ENCODE measurements around the gene CDC25B. TPM values are rescaled to one million over a fixed set of nuclear protein-coding genes. Genes with fewer than 3 reads are reported as not detected.

CDC25B gene
- polyA plus RNA-seq, 1 donor (not counting 4 experiments of a cell fraction or from before 2014, with no cell fraction given) = 23.5 TPM

DNA sequence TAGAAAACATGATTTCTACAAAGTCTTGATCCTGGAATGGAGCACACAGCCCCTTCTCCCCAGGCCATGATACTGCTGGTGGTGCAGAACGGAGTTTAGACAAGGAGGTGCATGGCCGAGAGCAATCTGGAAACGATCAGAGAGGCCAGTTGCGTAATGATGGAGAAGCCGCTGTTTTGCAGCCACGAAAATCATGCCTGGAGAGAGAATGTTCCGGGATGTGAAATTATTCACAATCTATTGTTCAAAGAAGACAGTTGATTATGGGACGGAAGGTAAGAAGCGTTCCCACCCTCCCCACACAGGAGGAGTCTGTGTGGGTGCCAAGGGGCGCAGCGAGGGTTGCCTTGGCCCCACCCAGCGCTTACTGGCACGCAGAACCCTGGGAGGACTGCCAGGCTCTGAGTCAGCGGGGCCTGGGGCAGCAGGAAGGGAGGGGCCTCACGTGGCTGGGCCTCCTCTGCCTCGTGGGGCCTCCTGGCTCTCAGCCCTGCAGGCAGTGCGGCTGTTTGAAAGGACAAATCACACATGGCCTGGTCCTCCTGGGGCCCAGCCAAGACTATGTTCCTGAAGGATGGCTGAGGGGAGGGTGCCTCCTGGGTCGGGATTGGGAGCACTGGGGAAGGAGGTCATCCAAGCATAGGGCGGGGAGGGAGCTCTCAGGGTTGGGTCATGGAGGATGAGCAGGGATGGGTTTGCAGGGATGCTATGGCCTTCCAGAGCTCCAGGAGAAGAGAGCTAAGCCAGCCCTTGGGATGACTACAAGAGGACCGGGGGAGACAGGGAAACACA lies 15.6 kb downstream of the CDC25B start:
- dilution Hi-C loops (cut with MboI; ENCODE audit: extremely low pct_ligation_motif_present, low sequenced_read_pairs) = no loop called here
- H3K36me3 ChIP-seq (ENCODE audit: control insufficient read depth in 2 of 2, extremely low read depth in 1 of 2, insufficient read depth in 2 of 2, low read length in 2 of 2) = no peaks in the 10 kb centered on the region
- peak overlapping the region; percentile 83 for H3K9ac ChIP-seq (ENCODE audit: control insufficient read depth, extremely low read depth, insufficient read depth, low read length)
- peak overlapping the region; percentile 40 for H2AFZ ChIP-seq (ENCODE audit: control insufficient read depth, low read length)
- peak overlapping the region; percentile 20 to 62 (median 35) for H3K4me3 ChIP-seq (ENCODE audit: control insufficient read depth in 2 of 3, extremely low read depth in 1 of 3, insufficient read depth in 2 of 3, low read depth in 1 of 3, low read length in 3 of 3)
- peak overlapping the region; percentile 97 for H3K27ac ChIP-seq (ENCODE audit: control insufficient read depth, insufficient read depth, low read length)
- peak overlapping the region; percentile 80 for H3K4me2 ChIP-seq (ENCODE audit: control insufficient read depth, extremely low read depth, insufficient read depth, low read depth, low read length)
- peaks cover 45% of the 10 kb centered on the region for H3K4me1 ChIP-seq (ENCODE audit: control insufficient read depth, extremely low read depth, insufficient read depth, low read length)
- H3K9me3 ChIP-seq (ENCODE audit: control insufficient read depth, low read depth, low read length) = no peaks in the 10 kb centered on the region
- TF ChIP-seq, protein P1, sequence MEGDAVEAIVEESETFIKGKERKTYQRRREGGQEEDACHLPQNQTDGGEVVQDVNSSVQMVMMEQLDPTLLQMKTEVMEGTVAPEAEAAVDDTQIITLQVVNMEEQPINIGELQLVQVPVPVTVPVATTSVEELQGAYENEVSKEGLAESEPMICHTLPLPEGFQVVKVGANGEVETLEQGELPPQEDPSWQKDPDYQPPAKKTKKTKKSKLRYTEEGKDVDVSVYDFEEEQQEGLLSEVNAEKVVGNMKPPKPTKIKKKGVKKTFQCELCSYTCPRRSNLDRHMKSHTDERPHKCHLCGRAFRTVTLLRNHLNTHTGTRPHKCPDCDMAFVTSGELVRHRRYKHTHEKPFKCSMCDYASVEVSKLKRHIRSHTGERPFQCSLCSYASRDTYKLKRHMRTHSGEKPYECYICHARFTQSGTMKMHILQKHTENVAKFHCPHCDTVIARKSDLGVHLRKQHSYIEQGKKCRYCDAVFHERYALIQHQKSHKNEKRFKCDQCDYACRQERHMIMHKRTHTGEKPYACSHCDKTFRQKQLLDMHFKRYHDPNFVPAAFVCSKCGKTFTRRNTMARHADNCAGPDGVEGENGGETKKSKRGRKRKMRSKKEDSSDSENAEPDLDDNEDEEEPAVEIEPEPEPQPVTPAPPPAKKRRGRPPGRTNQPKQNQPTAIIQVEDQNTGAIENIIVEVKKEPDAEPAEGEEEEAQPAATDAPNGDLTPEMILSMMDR (optimal IDR thresholded peaks at IDR 0.05 in 1 of 3, IDR thresholded peaks at IDR 0.05 in 1 of 3, conservative IDR thresholded peaks at IDR 0.05 in 1 of 3; ENCODE audit: extremely low read depth in 1 of 3, insufficient read depth in 2 of 3, low read length in 3 of 3) = no peak
- no peak for TF ChIP-seq EZH2 (IDR thresholded peaks at IDR 0.05; ENCODE audit: low read length)
- DNase-seq (ENCODE audit: low read depth, low spot score) = peak; percentile 95
- H3K27me3 ChIP-seq (ENCODE audit: control insufficient read depth, extremely low read depth, insufficient read depth, low read length) = no peaks in the 10 kb centered on the region
- H3K9me1 ChIP-seq (ENCODE audit: control insufficient read depth, extremely low read depth, insufficient read depth, low read length) = no peaks in the 10 kb centered on the region
- no peaks in the 10 kb centered on the region for H3K79me2 ChIP-seq (ENCODE audit: control insufficient read depth, insufficient read depth, low read length)
- FAIRE-seq = peak; percentile 51
- no peaks in the 10 kb centered on the region for H4K20me1 ChIP-seq (ENCODE audit: control insufficient read depth, extremely low read depth, insufficient read depth, low read length)

- no peak for FAIRE-seq
- no peak overlapping the region for H3K4me2 ChIP-seq (ENCODE audit: control insufficient read depth, extremely low read depth, insufficient read depth, low read depth, low read length)
Measured at GRCh38 chr20:3812259-3812681, 16.2 kb downstream of the CDC25B start.

More at GRCh38 chr20:3812259-3812681, 16.2 kb downstream of the CDC25B start:
- dilution Hi-C loops (cut with MboI; ENCODE audit: extremely low pct_ligation_motif_present, low sequenced_read_pairs) = no loop called here
- TF ChIP-seq EZH2 (IDR thresholded peaks at IDR 0.05; ENCODE audit: low read length) = no peak
- TF ChIP-seq, protein P1 (optimal IDR thresholded peaks at IDR 0.05 in 1 of 3, IDR thresholded peaks at IDR 0.05 in 1 of 3, conservative IDR thresholded peaks at IDR 0.05 in 1 of 3; ENCODE audit: extremely low read depth in 1 of 3, insufficient read depth in 2 of 3, low read length in 3 of 3) = no peak
- no peaks in the 10 kb centered on the region for H3K36me3 ChIP-seq (ENCODE audit: control insufficient read depth in 2 of 2, extremely low read depth in 1 of 2, insufficient read depth in 2 of 2, low read length in 2 of 2)
- H3K9me1 ChIP-seq (ENCODE audit: control insufficient read depth, extremely low read depth, insufficient read depth, low read length) = no peaks in the 10 kb centered on the region
- H4K20me1 ChIP-seq (ENCODE audit: control insufficient read depth, extremely low read depth, insufficient read depth, low read length) = no peaks in the 10 kb centered on the region
- H3K9ac ChIP-seq (ENCODE audit: control insufficient read depth, extremely low read depth, insufficient read depth, low read length) = peak overlapping the region; percentile 59
- no peaks in the 10 kb centered on the region for H3K27me3 ChIP-seq (ENCODE audit: control insufficient read depth, extremely low read depth, insufficient read depth, low read length)
- no peak overlapping the region for H3K4me3 ChIP-seq (ENCODE audit: control insufficient read depth in 2 of 3, extremely low read depth in 1 of 3, insufficient read depth in 2 of 3, low read depth in 1 of 3, low read length in 3 of 3)
- peaks cover 38% of the 10 kb centered on the region for H3K4me1 ChIP-seq (ENCODE audit: control insufficient read depth, extremely low read depth, insufficient read depth, low read length)
- peak overlapping the region; percentile 97 for H3K27ac ChIP-seq (ENCODE audit: control insufficient read depth, insufficient read depth, low read length)
- H3K79me2 ChIP-seq (ENCODE audit: control insufficient read depth, insufficient read depth, low read length) = no peaks in the 10 kb centered on the region
- H2AFZ ChIP-seq (ENCODE audit: control insufficient read depth, low read length) = peak overlapping the region; percentile 40
- no peaks in the 10 kb centered on the region for H3K9me3 ChIP-seq (ENCODE audit: control insufficient read depth, low read depth, low read length)
- DNase-seq (ENCODE audit: low read depth, low spot score) = no peak

Measured in keratinocyte (primary cell).